Hypothalamus (tissue), 51 donors: ENCODE results near the gene PPM1B.
A peak's percentile ranks its signal among the peaks of the same experiment; 100 is the strongest.
"Not testable (repeated sequence)": the region's sequence is repeated elsewhere in the genome, so short reads cannot be mapped to it uniquely, and the experiment has no call there.

Experiments
- DNase-seq, 51 donors: peaks; one replicate each; lab custom pipeline; 2025; lab: John Stamatoyannopoulos, UW

PPM1B gene

DNA sequence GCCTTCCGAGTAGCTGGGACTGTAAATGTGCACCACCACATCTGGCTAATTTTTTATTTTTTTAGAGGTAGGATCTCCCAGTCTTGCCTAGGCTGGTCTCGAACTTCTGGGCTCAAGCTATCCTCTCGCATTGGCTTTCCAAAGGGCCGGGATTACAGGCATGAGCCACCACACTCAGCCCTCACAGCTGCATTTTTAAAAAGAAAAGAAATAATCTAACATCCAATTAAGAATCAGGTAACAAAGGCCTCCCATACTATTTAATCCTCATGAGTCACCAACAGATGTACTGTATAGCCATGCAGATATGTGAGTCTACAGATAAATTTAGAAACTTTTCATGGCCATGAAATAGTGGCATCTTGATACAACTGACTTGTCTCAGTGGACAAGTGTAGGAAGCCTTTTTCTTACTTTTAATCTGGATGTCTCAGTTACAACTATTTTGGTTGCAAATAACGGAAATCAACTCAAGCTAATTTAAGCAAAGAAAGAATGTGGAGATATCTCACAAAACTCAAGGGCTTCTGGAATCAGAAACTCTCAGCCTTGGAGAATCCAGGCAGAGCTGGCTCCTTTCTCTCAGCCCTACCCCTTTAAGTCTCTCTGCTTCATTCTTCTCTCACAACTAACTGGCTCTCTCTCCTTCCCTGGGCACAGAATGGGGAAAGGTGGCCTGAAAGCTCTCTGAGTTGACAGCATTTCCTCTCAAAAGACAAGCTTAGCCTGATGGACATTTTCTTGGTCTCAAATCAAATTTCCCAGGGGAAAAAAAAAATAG, 12.8 kb upstream of the PPM1B start:
- DNase-seq: no peak

DNA sequence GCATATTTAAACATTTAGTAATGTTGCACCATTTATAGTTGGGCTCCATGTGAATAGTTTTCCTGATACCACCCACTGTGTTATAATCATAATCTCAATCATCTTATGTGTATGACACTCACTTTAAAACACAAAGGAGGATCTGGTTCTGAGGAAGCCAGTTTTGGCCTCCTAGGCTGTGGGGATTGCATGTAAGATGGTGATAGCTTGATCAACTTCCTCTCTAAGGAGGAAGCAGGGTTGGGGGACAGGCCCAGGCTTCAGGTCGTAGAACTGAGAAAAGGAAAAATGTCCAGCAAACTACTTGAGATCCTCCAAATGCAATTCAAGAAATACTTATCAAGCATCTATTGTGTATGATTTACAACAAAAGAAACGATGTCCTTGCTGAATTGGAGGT, 4.9 kb upstream of the PPM1B start:
- DNase-seq: no peak

DNA sequence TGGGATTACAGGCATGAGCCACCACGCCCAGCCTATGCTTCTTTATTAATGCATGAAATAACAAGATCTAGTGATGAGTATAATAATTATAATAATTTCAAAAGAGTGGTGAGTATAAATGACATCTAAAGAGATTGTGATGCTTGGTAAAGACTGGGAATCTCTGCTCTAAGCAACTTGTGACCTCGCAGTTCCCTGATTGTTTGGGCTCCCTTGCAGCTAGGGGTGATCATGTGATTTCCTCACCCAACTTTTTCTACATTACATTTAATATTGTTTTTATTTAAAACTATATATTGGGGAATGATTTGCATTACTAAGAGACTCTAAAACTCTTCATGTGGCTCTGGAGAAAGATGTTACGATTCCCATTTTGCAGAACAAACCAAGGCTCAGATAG, 4.1 kb upstream of the PPM1B start:
- no peak for DNase-seq

DNA sequence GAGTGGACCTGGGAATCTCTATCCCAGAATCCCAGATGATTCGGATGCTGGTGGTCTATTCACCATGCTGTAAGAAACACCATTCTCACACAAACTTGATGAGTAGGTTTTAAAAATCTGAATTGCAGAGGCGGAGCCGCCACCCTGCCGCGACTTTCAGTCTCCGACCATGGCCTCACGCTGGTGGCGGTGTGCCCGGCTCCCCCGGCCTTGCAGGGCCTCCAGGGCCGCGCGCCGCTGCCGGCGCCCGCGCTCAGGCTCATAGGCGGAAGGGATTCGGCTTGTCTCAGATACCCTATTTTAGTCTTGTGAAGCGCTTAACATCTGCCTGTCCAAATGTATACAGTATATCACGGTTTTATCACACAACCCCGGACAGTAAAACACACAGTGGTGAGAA, 2.6 kb upstream of the PPM1B start:
- no peak for DNase-seq

DNA sequence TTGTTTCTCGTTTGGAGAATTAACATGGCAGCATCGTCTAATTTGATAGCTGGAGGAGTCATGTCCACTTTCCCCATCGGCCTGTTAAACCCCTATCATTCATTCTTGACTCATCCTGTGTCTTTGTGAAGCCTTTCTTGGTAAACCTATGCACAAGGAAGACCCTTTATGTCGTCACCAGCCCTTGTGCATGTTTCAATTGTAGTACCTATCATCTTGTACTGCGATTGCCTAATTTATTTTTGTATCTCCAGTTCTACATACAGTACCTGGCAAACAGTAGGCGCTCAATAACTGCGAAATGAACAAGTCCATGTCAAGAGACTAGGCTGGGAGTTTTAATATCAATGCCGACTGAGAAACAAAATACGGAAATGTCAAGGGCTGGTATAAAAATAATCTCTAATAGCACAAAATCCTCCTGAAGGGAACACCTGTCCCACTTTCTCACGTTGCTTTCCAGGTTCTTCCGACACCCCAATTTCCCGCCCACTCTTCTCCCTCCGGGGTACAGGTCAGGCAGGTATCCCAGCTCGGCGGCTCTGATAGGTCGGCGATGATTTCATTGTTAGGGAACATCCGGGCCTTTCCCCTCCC, 1.3 kb upstream of the PPM1B start:
- DNase-seq: no peak

DNA sequence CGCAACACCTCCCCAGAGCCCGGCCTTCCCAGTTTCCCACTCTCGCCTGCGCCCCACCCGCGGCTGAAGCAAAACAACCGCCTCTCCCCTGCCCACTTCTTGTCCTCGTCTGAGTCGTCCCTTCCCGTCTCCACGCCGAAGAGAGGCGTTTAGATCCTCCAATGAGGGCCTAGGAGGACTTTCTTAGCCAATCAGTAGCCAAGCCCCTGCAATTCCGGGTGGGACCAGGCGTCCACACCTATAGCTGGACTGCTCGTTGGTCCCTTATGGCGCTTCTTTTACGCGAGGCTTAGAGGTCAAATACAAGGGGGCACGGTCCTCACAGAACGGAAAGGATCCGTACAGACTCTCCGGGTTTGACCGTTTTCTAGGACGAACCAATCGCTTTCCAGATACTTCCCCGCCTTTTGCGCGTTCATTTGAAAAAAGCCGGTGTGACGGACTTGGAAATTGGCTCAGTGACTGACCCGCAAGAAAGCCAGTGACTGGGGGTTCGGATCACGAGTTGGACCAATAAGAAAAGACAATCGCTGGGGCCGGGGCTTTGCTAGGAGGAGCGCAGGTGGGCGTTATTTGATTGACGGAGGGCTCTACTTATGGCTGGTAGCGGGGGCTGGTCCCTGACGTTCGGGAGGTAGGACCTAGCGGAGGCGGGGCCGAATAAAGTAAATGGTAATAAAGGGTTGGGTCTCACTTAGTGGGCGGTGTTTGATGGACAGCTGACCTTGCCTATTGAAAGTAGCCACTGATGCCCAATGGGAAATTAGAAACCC, 581 bp upstream of the PPM1B start:
- peak; percentile 86 to 100 (median 100) for DNase-seq

DNA sequence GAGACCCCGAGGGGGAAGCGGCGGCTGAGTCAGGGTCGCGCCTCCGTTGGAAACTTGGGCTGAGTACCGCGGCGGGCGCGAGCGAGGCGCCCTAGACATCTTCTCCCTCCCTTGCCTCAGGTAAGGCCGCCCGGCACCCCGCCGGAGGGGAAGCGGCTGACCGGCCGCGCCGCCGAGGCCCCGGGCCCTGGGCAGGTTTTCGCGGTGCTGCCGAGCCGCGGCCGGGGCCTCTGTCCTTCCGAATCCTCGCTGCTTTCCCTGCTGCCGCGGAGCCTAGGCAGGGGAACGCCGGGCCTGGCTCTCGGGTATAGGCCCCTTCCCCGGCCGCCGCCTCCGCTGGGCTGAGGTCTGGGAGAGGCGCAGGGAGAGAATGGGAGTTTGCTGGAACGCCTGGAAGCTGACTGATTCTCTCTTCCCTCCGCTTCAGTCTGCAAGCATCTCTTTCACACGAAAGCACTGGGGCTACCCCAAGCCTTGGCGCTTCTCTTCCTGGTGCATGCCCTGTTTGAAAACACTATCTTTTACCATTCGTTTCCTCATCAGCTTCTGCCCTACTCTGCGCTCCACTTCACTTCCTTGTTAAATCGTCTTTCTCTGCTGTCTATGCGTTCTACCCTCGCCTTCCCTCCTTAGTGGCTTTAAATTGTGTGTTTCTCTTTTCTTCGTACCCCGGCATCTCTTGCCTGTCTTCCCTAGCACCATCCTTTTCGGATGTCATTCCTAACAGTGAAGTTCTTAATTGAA, 652 bp downstream of the PPM1B start:
- peak in 39 of 51 donors; percentile 14 to 70 (median 41) for DNase-seq

DNA sequence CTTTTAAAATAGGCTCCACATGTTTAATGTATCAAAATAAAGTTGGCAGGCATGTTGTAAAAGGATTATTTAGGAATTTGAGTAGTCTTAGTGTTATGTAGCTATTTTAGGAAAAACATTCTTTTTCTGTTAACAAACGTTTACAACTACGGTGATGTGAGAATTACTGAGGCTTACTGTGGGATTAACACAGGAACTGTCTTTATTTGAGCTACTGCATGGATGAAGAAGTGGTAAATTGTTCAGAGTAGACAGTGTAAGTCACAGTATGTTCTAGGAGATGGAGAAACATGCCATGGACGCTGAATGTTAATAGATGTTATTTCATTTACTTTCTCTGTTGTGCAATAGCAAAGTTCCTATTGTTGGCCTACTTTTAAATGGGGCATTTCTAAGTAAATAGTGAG, 1.6 kb downstream of the PPM1B start:
- DNase-seq: peak in 1 of 51 donors; percentile 68

DNA sequence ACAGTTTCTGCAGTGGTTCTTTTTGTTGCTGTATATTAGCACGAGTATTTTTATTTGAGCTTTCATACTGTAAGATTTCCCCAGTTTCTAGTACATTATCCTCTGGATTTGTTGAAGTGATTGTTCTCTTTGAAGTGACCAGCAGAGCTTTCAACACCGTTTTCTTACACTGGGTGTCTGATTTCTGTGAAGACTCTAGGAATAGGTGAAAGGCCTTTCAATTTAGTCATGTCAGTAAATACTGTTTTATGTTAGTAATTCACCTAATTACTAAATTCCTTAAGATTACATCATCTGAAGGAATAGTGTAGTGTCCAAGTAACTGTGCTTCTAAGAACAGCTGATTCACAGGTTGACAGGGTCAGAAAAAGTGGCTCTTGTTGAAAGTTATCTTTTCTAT, 2.3 kb downstream of the PPM1B start:
- peak in 1 of 51 donors; percentile 41 for DNase-seq

DNA sequence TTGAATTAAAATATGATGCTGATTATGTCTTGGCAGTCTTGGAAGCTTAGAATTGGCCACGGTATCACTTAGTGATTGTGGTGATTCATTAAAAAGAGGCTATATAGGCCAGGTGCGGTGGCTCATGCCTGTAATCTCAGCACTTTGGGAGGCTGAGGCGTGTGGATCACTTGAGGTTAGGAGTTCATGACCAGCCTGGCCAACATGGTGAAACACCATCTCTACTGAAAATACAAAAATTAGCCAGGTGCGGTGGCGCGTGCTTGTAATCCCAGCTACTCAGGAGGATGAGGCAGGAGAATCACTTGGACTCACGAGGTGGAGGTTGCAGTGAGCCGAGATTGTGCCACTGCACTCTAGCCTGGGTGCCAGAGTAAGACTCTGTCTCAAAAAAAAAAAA, 2.8 kb downstream of the PPM1B start:
- DNase-seq: not testable (repeated sequence)

DNA sequence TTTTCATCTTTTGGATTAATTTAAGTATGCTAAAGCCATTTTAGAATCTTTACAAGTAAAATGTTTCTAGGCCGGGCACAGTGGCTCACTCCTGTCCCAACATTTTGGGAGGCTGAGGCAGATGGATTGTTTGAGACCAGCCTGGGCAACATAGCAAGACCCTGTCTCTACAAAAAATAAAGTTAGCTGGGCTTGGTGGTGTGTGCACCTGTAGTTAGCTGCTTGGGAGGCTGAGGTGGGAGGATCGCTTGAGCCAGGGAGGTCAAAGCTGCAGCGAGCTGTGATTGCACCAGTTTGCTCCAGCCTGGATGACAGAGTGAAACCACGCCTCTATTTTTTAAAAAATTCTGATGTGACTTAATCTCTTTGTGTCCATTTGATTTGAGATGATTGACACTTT, 3.9 kb downstream of the PPM1B start:
- DNase-seq: no peak

DNA sequence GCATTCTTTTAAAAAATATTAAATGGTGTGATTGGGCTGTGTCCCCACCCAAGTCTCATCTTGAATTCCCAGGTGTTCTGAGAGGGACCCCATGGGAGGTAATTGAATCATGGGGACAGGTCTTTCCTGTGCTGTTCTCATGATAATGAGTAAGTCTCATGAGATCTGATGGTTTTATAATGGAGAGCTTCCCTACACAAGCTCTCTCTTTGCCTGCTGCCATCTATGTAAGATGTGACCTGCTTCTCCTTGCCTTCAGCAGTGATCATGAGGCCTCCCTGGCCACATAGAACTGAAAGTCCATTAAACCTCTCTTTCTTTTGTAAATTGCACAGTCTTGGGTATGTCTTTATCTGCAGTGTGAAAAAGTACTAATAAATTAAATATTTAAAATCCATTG, 10.3 kb downstream of the PPM1B start:
- no peak for DNase-seq

DNA sequence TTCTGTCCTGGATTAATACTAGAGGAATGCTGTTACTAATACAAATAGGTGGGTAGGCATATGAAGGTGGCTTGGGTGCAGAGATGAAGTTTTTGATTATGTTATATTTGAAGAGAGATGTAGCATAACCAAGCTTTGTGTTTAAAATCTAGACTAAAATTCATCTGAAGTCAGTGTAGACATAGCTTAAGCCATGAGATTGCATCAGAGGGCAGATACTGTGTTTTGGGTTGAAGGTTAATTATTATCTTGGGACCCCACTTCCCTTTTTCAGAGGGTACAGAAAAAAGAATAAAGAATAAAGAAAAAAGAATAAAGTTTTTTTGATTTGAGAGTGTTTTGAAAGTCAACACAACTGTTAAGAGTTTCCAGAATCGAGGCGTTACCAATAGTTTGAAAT, 13.0 kb downstream of the PPM1B start:
- no peak for DNase-seq

DNA sequence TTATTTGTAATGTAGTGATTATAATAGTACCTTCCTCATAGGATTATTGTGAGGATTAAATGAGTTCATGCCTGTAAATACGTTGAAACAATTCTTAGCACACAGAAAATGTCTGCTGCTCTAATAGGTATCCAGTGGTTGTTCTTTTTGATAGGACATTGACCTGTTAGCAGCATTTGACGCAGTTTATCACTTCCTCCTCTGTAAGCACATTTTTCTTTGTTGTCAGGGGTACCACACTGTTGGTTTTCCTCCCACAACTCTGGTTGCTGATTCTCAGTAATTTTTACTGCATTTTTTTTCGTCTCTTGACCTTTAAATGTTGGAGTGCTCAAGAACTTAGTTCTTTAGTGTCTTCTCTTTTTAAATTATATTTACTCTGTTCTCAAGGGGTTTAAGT, 15.4 kb downstream of the PPM1B start:
- DNase-seq: no peak

DNA sequence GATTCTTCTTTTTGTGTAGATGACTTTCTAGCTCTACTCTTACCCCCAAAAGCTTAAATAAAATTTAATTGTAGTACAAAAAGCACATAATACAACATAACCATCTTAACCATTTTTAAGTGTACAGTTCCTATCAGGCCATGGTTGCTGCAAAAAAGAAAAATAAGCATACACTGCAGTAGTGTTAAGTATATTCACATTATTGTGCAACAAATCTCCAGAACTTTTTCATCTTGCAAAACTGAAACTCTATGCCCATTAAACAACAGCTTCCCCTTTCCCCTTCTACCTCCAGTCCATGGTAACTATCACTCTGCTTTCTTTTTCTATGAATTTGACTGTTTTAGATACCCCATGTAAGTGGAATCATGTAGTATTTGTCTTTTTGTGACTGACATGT, 18.1 kb downstream of the PPM1B start:
- DNase-seq: no peak

DNA sequence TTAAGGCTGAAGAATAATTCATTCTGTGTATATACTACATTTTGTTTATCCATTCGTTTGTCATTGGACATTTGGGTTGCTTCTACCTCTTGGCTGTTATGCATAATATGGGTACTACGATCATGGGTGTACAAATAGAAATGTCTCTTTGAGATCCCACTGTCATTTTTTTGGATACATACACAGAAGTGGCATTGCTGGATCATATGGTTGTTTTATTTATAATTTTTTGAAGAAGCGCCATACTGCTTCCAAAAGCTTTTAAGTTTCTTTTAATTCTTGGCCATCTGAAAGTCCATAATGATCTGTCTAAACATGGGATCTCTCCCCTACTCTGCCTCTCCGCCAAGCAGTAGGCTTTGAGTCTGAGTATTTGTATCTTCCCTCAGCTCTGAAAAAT, 18.6 kb downstream of the PPM1B start:
- no peak for DNase-seq

DNA sequence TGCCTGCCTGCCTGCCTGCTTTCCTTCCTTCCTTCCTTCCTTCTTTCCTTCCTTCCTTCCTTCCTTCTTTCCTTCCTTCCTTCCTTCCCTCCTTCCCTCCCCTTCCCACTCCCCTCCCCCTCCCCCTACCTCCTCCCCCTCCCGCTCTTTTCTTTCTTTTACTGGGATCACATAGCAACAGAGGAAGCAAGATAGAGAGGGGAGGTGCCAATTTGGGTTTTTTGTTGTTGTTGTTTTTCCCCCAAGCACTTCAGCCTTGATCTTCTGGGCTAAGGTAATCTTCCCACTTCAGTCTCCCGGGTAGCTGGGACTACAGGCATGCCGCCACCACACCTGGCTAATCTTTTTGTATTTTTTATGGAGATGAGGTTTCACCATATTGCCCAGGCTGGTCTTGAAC, 20.0 kb downstream of the PPM1B start:
- DNase-seq: no peak

DNA sequence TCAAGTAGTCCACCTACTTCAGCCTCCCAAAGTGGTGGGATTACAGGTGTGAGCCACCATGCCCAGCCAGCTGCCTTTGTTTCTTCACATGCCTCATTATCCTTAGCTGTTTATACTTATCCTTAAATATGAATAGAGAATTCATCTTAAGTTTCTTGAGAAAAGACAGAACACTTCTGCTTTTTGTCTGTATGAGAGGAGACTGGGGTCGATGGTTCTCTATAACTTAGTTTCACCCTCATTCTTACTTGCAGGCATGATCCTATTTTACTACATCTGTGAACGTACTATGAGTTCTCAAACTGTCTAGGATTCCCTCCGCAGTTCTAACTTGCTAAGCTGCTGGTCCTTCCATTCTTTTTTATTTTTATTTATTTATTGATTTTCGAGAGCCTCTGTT, 20.4 kb downstream of the PPM1B start:
- DNase-seq: no peak

DNA sequence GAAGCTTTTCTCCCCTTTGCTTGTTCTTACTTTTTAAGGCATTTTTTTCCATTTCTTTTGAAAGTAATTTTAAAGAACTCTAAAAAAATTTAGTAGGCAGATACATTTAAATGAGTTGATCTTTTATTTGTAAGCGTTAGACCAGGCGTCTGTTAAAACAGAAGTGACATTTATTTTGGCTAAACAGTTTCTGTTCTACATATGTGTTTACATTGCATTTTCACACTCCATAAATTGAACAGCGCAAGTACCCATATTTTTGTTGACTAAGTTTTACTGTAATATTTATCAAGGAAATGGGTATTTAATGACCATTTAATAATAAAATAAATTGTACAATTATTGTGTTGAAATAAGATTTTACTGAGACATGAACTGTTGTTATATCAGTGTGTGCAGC, 21.9 kb downstream of the PPM1B start:
- DNase-seq: no peak

DNA sequence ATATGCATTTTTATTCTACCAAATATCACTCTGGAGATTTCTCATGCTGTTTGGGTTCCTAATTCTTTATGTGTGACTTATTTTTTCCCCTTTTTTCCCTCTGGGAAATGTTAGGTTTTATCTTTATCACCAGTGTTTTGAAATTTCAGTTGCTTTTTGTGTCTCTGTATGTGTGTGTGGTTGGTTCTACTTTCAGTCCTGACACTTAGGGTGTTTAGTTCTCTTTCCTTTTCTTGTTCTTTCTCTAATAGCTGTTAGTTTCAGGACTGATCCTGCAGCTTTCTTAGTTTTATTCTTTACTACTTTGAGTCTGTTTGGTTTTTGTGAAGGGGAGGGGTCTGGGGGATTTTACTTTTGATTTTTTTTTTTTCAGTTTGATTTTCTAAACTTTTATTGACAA, 23.1 kb downstream of the PPM1B start:
- DNase-seq: no peak

DNA sequence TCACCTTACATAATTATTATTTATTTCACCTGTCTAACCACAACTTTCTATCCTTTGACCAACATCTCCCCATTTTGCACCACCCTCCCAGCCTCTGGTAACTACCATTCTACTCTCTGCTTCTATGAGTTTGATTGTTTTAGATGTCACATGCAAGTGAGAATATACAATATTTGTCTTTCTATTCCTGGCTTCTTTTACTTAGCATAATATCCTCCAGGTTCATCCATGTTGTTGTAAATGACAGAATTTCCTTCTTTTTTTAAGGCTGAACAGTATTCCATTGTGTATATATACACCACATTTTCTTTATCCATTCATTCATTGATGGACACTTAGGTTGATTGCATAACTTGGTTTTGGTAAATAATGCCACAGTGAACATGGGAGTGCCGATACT, 24.0 kb downstream of the PPM1B start:
- no peak for DNase-seq
